ENCODE measurements around the gene OR10A6.

The OR10A6 gene

GRCh38 chr11:7889985-7890384, 41.1 kb downstream of the OR10A6 start:
- DNase-seq (ENCODE audit: low read depth), result peak; percentile 24
- H3K4me3 ChIP-seq (ENCODE audit: low read depth, low read length), result no peak overlapping the region
- no peak for TF ChIP-seq CTCF (IDR thresholded peaks at IDR 0.05; ENCODE audit: insufficient read depth, low read depth, low read length, missing control alignments)

- H3K4me3 ChIP-seq (ENCODE audit: low read depth, low read length), result no peak overlapping the region
- DNase-seq (ENCODE audit: low read depth), result no peak
- TF ChIP-seq CTCF (IDR thresholded peaks at IDR 0.05; ENCODE audit: insufficient read depth, low read depth, low read length, missing control alignments), result no peak
Observed at GRCh38 chr11:7882860-7883259, 48.2 kb downstream of the OR10A6 start.

Data from GM12865 (cell line).